PFSK-1 (cell line): ENCODE data around the gene COX6B2.

Experiments
- FOXP2 ChIP-seq: optimal IDR thresholded peaks from 2 replicates; pipeline ENCODE3; 2011; ENCODE audit warnings: borderline replicate concordance, control low read depth, inconsistent platforms; ENCODE audit not compliant: insufficient read depth; ENCODE audit errors: extremely low read length, extremely low read depth
- POLR2AphosphoS5 ChIP-seq: IDR thresholded peaks from 2 replicates; pipeline ENCODE4 v1.6.1; 2012; ENCODE audit warnings: low read depth, mild to moderate bottlenecking, control low read depth, low read length, moderate library complexity
- SIN3A ChIP-seq: IDR thresholded peaks from 2 replicates; pipeline ENCODE4 v1.6.1; 2012; ENCODE audit warnings: mild to moderate bottlenecking, low read length, moderate library complexity, borderline replicate concordance; ENCODE audit not compliant: insufficient read depth
- TAF1 ChIP-seq: IDR thresholded peaks from 2 replicates; pipeline ENCODE4 v1.6.1; 2012; ENCODE audit warnings: low read length, control low read depth, borderline replicate concordance; ENCODE audit not compliant: insufficient read depth
- TF ChIP-seq, protein P1 (sequence below), 2 experiments: IDR thresholded peaks; 2 replicates each; pipeline versions ENCODE4 v1.6.1 to v1.8.0; 2011 to 2012; ENCODE audit warnings: low read depth in 2 of 2, low read length in 2 of 2, control low read depth in 1 of 2, inconsistent platforms in 1 of 2, mild to moderate bottlenecking in 1 of 2, moderate library complexity in 1 of 2; ENCODE audit not compliant: insufficient read depth in 1 of 2

Gene COX6B2

DNA sequence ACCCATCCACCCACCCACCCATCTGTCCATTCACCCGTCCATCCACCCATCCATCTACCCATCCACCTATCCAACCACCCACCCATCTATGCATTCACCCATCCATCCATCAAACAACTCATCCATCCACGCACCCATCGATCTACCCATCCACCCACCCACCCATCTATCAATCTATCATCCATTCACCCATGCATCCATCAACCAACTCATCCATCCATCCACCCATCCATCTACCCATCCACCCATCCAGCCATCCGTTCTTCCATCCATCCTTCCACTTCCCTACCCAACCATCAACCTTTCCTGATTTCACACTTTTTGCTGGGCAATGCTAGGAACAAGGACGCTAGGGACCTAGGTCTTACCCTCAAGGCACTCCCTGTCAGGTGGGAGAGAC is 27.5 kb upstream of the COX6B2 start:
- TF ChIP-seq POLR2AphosphoS5, result no peak
- TF ChIP-seq, protein P1, sequence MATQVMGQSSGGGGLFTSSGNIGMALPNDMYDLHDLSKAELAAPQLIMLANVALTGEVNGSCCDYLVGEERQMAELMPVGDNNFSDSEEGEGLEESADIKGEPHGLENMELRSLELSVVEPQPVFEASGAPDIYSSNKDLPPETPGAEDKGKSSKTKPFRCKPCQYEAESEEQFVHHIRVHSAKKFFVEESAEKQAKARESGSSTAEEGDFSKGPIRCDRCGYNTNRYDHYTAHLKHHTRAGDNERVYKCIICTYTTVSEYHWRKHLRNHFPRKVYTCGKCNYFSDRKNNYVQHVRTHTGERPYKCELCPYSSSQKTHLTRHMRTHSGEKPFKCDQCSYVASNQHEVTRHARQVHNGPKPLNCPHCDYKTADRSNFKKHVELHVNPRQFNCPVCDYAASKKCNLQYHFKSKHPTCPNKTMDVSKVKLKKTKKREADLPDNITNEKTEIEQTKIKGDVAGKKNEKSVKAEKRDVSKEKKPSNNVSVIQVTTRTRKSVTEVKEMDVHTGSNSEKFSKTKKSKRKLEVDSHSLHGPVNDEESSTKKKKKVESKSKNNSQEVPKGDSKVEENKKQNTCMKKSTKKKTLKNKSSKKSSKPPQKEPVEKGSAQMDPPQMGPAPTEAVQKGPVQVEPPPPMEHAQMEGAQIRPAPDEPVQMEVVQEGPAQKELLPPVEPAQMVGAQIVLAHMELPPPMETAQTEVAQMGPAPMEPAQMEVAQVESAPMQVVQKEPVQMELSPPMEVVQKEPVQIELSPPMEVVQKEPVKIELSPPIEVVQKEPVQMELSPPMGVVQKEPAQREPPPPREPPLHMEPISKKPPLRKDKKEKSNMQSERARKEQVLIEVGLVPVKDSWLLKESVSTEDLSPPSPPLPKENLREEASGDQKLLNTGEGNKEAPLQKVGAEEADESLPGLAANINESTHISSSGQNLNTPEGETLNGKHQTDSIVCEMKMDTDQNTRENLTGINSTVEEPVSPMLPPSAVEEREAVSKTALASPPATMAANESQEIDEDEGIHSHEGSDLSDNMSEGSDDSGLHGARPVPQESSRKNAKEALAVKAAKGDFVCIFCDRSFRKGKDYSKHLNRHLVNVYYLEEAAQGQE (IDR thresholded peaks at IDR 0.05; ENCODE audit: insufficient read depth in 1 of 2, low read depth in 2 of 2, low read length in 2 of 2), result no peak
- TF ChIP-seq FOXP2, result no peak
- no peak for TF ChIP-seq TAF1
- no peak for TF ChIP-seq SIN3A

DNA sequence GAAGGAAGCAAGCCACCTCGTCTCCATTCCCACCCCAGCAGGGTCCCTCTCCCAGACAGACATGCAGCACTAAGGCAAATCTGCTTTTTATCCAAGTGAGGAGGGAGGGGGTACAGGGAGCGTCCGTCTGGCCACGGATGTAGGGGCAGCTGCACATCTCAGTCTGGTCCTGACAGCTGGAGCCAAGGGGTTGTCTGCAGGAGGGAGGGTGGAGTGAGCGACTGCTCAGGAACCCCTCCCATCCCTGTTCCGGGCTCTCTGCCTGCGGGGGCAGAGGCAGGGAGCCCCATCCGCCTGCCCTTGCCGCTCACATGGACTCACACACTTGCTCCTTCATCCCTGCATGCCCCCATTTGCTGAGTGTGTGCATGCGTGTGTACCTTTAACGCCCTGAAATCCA is 24.7 kb upstream of the COX6B2 start:
- TF ChIP-seq FOXP2 (no peak), POLR2AphosphoS5 (no peak)
- TF ChIP-seq, protein P1 (IDR thresholded peaks at IDR 0.05; ENCODE audit: insufficient read depth in 1 of 2, low read depth in 2 of 2, low read length in 2 of 2), result no peak

DNA sequence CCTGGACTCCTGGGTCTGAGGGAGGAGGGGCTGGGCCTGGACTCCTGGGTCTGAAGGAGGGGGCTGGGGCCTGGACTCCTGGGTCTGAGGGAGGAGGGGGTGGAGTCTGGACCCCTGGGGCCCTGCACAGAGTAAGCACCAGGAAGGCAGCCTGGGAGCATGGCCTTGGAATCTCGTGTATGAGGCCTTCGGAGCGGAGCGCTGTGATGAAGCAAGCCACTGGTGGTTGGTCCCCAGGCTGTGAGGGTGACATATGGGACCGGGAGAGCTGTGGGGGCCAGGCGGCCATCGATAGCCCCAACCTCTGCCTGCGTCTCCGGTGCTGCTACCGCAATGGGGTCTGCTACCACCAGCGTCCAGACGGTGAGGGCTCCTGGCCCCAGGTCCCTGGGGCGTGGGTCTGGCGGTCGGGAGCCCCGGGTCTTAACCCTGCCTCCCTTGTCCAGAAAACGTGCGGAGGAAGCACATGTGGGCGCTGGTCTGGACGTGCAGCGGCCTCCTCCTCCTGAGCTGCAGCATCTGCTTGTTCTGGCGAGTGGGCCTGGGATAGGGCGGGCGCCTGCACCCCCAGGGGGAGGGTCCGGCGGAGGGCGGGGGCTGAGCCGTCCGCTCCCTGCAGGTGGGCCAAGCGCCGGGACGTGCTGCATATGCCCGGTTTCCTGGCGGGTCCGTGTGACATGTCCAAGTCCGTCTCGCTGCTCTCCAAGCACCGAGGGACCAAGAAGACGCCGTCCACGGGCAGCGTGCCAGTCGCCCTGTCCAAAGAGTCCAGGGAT is 23.0 kb upstream of the COX6B2 start:
- TF ChIP-seq, protein P1 (IDR thresholded peaks at IDR 0.05; ENCODE audit: insufficient read depth in 1 of 2, low read depth in 2 of 2, low read length in 2 of 2), result no peak
- TF ChIP-seq POLR2AphosphoS5 (no peak), TAF1 (no peak), SIN3A (no peak), FOXP2 (no peak)

DNA sequence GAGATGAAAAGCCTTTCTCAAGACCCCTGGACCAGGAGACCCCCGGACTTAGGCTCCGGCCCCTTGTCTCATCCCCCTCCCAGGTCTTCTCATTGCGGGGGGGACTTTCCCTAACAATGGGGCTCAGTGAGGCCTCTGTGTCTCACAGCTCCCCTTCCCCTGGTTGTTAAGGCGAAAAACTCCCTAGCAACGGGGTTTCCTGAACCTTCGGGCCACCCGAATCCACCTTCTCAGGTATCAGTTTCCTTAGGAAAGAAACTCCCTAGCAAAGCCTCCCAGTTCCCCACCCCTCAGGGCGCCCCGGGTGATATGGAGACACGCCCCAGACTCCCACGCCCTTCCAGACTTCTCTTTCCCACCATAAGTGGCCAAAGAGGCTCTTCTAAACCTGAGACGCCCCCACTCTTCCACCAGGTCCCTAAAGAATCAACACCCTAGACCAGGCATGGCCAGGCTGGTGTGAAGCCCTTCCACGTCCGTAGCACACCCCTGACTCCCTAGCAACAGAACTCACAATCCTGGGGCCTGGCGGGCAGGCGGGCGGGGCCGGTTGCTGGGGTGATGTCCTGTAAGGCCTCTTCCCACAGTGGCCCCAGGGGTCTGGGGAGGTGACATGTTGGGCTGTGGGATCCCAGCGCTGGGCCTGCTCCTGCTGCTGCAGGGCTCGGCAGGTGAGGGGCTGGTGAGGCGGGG is 21.9 kb upstream of the COX6B2 start, which contains the start of gene TMEM190:
TMEM190 (plus strand) TSS at position 586 of the 693 bp plus-strand sequence; CDS start at position 614, 28 bp downstream.
- TF ChIP-seq FOXP2 (no peak), TAF1 (no peak), SIN3A (no peak), POLR2AphosphoS5 (no peak)
- TF ChIP-seq, protein P1 (IDR thresholded peaks at IDR 0.05; ENCODE audit: insufficient read depth in 1 of 2, low read depth in 2 of 2, low read length in 2 of 2), result no peak
